ENCODE results near the gene SSBP1. TPM values are rescaled to one million over a fixed set of nuclear protein-coding genes. Genes with fewer than 3 reads are reported as not detected.

Gene SSBP1
- total and polyA plus RNA-seq, 2 of the 4 experiments (the other 2 are of a cell fraction), result 158 to 204 TPM

DNA sequence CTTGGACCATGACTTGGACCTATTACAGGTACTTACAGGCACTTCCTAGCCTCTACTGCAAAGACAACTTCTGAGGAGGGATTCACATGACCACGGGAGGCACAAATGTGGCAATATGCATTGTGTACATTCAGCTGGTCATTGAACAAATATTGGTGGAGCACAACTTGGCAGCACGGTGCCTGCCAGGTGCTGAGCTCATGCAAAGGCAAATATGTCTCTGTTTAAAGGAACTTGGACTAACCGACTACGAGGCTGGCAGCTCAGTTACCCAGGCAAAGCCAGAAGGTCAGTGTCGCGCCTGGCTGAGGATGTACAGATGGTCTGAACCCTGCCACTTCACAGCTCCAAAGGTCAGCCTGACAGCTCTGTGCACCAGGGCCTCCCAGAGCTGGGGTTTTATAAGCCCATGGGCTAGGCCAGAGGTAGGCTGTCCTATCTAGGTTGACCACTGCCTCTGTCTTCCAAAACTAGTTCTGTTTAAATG is 42.3 kb upstream of the SSBP1 start:
- 74% methylated on average over 6 of the region's 6 CpGs; no CpG with 5 or more reads in 1 of the 2 experiments for WGBS, 2 experiments (ENCODE audit: extremely low coverage in 2 of 2, insufficient read length in 1 of 2)
- CTCF ChIA-PET, result no interaction called here

More for the DNA sequence above, 42.3 kb upstream of the SSBP1 start:
- DNase-seq (no peak), ATAC-seq (ENCODE audit: low read depth) (no peak)
- Histone ChIP-seq H3K9me1 (ENCODE audit: insufficient read depth, low read length) (no peaks in the 10 kb centered on the region), H3K4me1 (ENCODE audit: control insufficient read depth, insufficient read depth, low read length) (no peaks in the 10 kb centered on the region; the same call in 1 of the 2 replicates), H4K5ac (ENCODE audit: low read depth, low read length) (no peak overlapping the region), H3K79me1 (ENCODE audit: low read depth in 1 of 2, low read length in 2 of 2) (peaks cover 11 to 12% of the 10 kb centered on the region in 2 experiments; a peak in 2 of 4 replicates), H3K9ac (ENCODE audit: low read depth, low read length) (no peak overlapping the region), H3K27me3 (ENCODE audit: control insufficient read depth, insufficient read depth, low read length) (no peaks in the 10 kb centered on the region), H3K56ac (ENCODE audit: extremely low read depth, insufficient read depth, low read length) (no peak overlapping the region), H2AFZ (replicated peaks; ENCODE audit: low read length, poor library complexity) (no peak overlapping the region), H3K9me3 (ENCODE audit: control insufficient read depth, insufficient read depth, low read length) (no peaks in the 10 kb centered on the region), H2BK20ac (ENCODE audit: low read depth, low read length) (no peak overlapping the region), H2AK5ac (ENCODE audit: low read depth, low read length) (no peak overlapping the region), H2BK15ac (ENCODE audit: low read depth, low read length) (no peak overlapping the region), H2BK5ac (ENCODE audit: low read depth, low read length, poor library complexity, severe bottlenecking) (no peak overlapping the region), H3K4me3 (ENCODE audit: insufficient read depth, low read depth, low read length) (no peak overlapping the region), H3K4ac (ENCODE audit: low read depth, low read length) (no peak overlapping the region), H2AK9ac (replicated peaks; ENCODE audit: low read depth, low read length, poor library complexity) (no peak overlapping the region), H4K91ac (ENCODE audit: insufficient read depth, low read depth, low read length) (no peak overlapping the region), H3K27ac (ENCODE audit: insufficient read depth, low read length) (no peak overlapping the region), H3K14ac (replicated peaks; ENCODE audit: low read depth, low read length) (no peak overlapping the region), H4K8ac (ENCODE audit: low read depth in 2 of 2, low read length in 2 of 2) (no peak overlapping the region), H3K4me2 (ENCODE audit: low read depth, low read length) (no peak overlapping the region), H3K18ac (ENCODE audit: low read depth, low read length) (no peak overlapping the region), H2BK120ac (ENCODE audit: low read depth, low read length) (no peak overlapping the region), H3K23ac (ENCODE audit: low read depth, low read length) (no peak overlapping the region), H3K36me3 (ENCODE audit: control insufficient read depth, insufficient read depth, low read length) (no peaks in the 10 kb centered on the region), H4K20me1 (ENCODE audit: insufficient read depth, low read length) (no peaks in the 10 kb centered on the region; the same call in 1 of the 2 replicates)
- in situ Hi-C loops (cut with MboI; ENCODE audit: low sequenced_read_pairs) (no loop called here), intact Hi-C loops (cut with micrococcal nuclease) (no loop called here), dilution Hi-C loops (cut with HindIII; ENCODE audit: low sequenced_read_pairs, unreplicated experiment) (no loop called here)
- BruUV-seq (replicated peaks), result no TSS peak
- POLR2A ChIA-PET (ENCODE audit: unreplicated experiment), result no interaction called here
- TF ChIP-seq CEBPB (IDR thresholded peaks at IDR 0.05; ENCODE audit: low read depth, low read length), result no peak
- TF ChIP-seq, protein P1, sequence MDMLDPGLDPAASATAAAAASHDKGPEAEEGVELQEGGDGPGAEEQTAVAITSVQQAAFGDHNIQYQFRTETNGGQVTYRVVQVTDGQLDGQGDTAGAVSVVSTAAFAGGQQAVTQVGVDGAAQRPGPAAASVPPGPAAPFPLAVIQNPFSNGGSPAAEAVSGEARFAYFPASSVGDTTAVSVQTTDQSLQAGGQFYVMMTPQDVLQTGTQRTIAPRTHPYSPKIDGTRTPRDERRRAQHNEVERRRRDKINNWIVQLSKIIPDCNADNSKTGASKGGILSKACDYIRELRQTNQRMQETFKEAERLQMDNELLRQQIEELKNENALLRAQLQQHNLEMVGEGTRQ (IDR thresholded peaks at IDR 0.05; ENCODE audit: low read depth, low read length), result no peak
- TF ChIP-seq RCOR1 (IDR thresholded peaks at IDR 0.05; ENCODE audit: insufficient replicate concordance, low read length), result no peak
- no peak for TF ChIP-seq RFX5 (IDR thresholded peaks at IDR 0.05; ENCODE audit: low read depth, low read length)
- TF ChIP-seq, protein P2, sequence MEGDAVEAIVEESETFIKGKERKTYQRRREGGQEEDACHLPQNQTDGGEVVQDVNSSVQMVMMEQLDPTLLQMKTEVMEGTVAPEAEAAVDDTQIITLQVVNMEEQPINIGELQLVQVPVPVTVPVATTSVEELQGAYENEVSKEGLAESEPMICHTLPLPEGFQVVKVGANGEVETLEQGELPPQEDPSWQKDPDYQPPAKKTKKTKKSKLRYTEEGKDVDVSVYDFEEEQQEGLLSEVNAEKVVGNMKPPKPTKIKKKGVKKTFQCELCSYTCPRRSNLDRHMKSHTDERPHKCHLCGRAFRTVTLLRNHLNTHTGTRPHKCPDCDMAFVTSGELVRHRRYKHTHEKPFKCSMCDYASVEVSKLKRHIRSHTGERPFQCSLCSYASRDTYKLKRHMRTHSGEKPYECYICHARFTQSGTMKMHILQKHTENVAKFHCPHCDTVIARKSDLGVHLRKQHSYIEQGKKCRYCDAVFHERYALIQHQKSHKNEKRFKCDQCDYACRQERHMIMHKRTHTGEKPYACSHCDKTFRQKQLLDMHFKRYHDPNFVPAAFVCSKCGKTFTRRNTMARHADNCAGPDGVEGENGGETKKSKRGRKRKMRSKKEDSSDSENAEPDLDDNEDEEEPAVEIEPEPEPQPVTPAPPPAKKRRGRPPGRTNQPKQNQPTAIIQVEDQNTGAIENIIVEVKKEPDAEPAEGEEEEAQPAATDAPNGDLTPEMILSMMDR (conservative IDR thresholded peaks at IDR 0.05; ENCODE audit: low read depth, low read length), result no peak
- no peak for TF ChIP-seq MXI1 (IDR thresholded peaks at IDR 0.05; ENCODE audit: borderline replicate concordance, low read depth, low read length)
- TF ChIP-seq MAZ (IDR thresholded peaks at IDR 0.05; ENCODE audit: borderline replicate concordance, low read depth, low read length), result no peak
- TF ChIP-seq, protein P3, sequence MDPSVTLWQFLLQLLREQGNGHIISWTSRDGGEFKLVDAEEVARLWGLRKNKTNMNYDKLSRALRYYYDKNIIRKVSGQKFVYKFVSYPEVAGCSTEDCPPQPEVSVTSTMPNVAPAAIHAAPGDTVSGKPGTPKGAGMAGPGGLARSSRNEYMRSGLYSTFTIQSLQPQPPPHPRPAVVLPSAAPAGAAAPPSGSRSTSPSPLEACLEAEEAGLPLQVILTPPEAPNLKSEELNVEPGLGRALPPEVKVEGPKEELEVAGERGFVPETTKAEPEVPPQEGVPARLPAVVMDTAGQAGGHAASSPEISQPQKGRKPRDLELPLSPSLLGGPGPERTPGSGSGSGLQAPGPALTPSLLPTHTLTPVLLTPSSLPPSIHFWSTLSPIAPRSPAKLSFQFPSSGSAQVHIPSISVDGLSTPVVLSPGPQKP (IDR thresholded peaks at IDR 0.05; ENCODE audit: borderline replicate concordance, low read depth, low read length), result no peak
- no peak for TF ChIP-seq FOS (IDR thresholded peaks at IDR 0.05; ENCODE audit: low read depth, low read length)
- no peak for TF ChIP-seq RAD21 (IDR thresholded peaks at IDR 0.05; ENCODE audit: low read length)
- TF ChIP-seq POLR2A (IDR thresholded peaks at IDR 0.05; ENCODE audit: low read depth, low read length), result no peak
- TF ChIP-seq NFE2L2 (IDR thresholded peaks at IDR 0.05; ENCODE audit: low read depth, low read length), result no peak
- no peak for TF ChIP-seq CHD1 (IDR thresholded peaks at IDR 0.05; ENCODE audit: low read depth, low read length)
- no peak for TF ChIP-seq MAFK (IDR thresholded peaks at IDR 0.05; ENCODE audit: low read depth, low read length)
